Measurements from ENCODE around the gene GRHL3.

DNA sequence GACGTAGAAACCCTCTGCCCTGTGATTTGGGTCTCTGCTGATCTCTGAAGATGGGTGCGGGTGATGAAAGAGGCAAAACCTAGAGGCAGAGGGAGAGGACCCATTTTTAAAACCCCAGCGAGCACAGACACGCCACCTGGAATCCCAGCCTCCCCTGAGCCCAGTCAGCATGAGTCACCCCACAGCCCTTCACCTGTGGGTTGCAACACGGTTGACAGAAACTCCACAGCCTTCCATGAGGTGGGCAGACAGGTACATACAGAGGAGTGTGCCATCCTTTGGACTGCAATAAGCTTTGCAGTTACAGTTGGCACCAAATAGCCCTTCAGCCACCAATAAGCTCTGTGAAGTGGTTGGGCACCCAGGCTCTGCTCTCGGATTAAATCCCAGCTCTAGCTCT is 2.1 kb upstream of the GRHL3 start:
- TF ChIP-seq EZH2 (IDR thresholded peaks at IDR 0.05; ENCODE audit: borderline replicate concordance): no peak
- TF ChIP-seq, protein P1, sequence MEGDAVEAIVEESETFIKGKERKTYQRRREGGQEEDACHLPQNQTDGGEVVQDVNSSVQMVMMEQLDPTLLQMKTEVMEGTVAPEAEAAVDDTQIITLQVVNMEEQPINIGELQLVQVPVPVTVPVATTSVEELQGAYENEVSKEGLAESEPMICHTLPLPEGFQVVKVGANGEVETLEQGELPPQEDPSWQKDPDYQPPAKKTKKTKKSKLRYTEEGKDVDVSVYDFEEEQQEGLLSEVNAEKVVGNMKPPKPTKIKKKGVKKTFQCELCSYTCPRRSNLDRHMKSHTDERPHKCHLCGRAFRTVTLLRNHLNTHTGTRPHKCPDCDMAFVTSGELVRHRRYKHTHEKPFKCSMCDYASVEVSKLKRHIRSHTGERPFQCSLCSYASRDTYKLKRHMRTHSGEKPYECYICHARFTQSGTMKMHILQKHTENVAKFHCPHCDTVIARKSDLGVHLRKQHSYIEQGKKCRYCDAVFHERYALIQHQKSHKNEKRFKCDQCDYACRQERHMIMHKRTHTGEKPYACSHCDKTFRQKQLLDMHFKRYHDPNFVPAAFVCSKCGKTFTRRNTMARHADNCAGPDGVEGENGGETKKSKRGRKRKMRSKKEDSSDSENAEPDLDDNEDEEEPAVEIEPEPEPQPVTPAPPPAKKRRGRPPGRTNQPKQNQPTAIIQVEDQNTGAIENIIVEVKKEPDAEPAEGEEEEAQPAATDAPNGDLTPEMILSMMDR (IDR thresholded peaks at IDR 0.05; ENCODE audit: poor library complexity): no peak

All from hepatocyte (in vitro differentiated cells).